GM18517 (cell line): ENCODE results near the gene MRPS34.

ENCODE experiments used
- ATAC-seq: cut with Tn5 transposase; IDR thresholded peaks from one replicate; pipeline ENCODE4 v1.9.1; 2021; ENCODE audit warnings: mild to moderate bottlenecking, moderate library complexity; ENCODE audit not compliant: unreplicated experiment

MRPS34 gene

DNA sequence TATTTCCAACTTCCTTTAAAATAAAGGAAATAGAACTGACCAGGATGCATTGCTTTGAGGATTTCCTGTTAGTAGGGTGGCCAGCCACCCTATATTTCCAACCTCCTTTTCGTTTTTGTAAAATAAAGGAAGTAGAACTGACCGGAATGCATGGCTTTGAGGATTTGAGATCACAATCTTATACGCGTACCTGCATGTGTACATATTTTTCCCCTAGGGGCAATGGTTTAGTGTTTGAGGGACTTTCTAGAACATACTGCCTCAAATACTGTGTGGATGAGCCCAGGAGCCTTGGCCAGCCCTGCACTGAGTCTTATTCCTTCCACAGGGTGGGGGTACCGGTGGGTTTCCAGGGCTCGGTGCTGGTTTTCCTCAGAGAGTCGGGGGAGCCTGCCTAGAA, 41.3 kb downstream of the MRPS34 start:
- no peak for ATAC-seq

DNA sequence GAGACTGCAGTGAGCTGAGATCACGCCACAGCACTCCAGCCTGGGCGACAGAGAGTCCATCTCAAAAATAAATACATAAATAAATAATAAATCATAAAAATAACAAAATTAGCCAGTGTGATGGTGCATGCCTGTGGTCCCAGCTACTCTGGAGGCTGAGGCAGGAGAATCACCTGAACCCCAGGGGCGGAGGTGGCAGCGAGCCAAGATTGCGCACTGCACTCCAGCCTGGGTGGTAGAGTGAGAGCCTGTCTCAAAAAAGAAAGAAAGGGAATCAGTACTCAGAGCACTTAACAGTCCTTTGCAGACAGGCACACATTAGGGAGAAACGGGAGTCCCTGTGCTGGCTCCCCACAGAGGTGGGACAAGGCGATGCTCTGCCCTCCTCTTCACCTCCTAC, 41.9 kb downstream of the MRPS34 start:
- no peak for ATAC-seq

DNA sequence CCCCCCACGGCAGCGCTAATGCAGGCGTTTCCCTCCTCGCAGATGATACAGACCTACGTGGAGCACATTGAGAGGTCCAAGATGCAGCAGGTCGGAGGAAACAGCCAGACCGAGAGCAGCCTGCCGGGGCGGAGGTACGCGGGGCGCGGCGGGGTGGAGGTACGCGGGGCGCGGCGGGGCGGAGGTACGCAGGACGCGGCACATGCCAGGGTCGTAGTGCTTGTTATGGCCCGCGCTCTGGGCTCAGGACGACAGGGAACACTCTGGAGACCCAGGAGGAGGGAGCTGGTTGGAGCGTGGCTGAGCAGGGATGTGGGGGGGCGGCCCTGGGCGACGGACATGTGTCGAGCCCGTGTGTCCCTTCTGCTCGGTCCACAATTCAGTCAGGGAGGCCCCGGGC, 43.5 kb downstream of the MRPS34 start:
- no peak for ATAC-seq

DNA sequence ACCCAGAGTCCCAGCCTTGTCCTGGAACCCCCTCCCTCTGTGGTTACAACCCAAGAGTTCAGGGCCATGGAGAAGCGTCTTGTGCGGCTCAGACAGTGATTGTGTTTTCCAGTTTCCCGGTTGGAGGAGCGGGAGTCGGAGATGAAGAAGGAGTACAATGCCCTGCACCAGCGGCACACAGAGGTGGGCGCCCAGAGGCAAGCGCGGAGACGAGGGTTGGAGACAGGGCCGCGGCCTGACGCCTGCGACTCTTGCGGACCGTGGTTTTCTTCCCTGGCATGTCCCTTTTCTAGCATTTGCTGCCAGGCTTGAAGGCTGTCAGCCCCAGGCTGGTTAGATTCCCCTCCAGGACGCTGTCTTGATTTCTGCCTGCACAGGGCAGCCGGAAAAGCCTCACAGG, 43.9 kb downstream of the MRPS34 start:
- no peak for ATAC-seq

DNA sequence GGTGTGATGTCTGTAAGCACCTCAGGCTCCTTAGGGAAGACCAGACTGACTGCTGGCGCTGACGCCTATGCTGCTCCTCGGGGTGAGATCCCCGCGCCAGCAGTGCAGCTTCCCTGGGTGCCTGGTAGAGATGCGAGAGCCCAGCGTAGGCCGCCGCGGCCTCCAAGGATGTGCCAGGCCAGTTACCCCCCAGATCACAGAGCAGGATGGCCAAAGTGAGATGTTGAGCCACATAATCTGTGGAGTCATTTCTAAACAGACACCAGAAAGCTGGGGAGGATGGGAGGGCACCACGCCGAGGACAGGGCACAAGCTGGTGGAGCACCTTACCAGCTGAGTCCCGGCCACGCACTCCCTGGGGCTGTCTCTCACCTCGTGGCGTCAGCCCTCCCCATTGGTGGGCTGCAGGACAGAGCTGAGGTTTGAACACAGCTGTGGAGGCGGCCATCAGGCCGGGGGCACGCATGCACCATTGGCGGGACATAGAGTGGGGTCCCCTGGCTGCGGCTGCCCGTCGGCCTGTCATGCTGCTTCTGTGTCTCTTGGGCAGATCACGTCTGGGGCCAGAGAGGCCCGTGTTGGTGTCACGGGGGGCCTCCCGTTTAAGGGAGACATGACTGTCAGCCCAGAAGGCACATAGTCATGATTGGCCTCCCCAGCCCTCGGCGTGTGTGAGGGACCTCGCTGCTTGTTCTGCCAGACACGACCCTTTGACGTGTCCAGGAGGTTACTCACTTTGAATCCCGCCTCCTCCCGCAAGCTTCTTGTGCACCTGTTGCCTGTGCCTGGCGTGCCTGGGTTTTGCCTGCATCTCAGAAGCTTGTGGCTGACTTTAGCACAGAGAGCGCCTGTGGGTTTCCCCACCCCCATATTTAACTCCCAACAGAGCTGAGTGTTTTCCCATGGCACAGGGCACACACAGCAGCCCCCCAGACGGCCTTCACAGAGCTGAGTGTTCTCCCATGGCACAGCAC, 45.0 kb downstream of the MRPS34 start:
- ATAC-seq = no peak

DNA sequence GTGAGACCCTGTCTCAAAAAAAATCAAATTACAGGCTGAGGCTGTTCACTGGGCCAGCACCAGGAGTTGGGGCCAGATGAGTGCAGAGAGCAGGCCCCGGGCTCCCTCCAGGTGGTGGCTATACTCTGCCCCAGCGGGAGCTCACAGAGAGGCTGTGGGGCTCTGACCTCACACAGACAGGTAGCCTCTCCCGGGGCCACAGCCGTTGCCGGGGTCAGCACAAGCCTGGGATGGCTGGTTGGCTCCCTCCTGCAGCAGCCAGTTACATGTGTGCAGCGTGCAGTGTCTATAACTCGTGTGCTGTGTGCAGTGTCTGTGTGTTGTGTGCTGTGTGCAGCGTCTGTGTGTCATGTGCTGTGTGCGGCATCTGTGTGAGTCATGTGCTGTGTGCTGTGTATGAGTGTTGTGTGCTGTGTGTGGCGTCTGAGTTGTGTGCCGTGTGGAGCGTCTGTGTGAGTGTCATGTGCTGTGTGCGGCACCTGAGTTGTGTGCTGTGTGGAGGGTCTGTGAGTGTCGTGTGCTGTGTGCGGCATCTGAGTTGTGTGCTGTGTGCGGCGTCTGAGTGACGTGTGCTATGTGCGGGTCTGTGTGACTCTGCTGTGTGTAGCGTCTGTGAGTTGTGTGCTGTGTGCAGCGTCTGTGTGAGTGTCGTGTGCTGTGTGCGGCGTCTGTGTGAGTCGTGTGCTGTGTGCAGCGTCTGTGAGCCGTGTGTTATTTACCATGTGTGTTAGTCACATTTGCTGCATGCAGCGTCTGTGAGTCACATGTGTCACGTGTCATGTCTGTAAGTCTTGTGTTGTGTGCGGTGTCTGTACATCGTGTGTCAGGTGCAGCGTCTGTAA, 46.1 kb downstream of the MRPS34 start:
- ATAC-seq = no peak

DNA sequence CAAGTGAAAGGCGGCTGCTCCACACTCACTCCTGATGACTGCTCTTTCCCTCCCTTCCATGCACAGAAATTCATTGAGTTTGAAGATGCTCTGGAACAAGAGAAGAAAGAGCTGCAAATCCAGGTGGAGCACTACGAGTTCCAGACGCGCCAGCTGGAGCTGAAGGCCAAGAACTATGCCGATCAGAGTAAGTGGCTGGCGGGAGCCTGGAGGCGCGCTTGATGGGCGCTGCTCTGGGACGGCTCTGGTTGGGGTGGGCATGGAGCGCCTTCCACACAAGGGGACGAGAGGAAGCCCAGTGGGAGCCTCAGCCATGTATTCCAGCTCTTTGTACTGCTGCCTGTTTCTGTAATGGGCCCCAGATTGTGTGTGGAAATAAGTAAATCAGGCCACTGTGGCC, 48.4 kb downstream of the MRPS34 start:
- ATAC-seq = no peak

DNA sequence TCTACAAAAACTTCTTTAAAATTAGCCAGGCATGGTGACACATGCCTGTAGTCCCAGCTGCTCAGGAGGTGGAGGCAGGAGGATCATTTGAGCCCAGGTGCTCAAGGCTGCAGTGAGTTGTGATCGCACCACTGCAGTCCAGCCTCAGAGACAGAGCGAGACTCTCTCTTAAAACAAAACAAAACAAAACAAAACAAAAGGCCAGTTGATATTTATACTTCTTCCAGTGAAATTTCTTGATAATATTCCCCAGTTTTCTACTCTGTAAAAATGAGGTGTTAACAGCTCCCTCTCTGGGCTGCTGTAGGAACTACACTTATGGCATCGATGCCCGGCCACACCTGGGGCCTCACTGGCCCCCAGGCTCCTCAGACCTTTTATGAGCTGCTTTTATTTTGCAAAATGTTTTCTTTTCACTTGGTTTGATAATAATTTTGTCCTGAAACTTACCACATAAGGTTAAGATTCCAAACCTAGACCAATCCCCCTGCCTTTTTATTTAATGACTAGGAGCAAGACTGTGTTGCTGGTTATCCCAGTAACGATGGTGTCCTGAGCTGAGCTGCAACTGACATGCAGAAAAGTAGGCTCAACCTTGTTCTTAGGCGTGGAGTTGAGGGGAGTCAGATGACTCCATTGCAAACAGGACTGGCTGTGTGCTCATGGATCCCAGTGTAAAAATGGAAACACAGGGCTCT, 49.3 kb downstream of the MRPS34 start:
- no peak for ATAC-seq
